Activated T-cell treated with anti-CD3 and anti-CD28 coated beads, Interleukin-2, amount 50 U/mL, for 72 hours (primary cell): ENCODE data around the gene CKAP5. TPM values are rescaled to one million over a fixed set of nuclear protein-coding genes. Genes with fewer than 3 reads are reported as not detected.
A peak's percentile ranks its signal among the peaks of the same experiment; 100 is the strongest.
"Not testable (repeated sequence)": the region's sequence is repeated elsewhere in the genome, so short reads cannot be mapped to it uniquely, and the experiment has no call there.

Experiments used
- ATAC-seq, 2 donors: fragments of 150-1000 bp; cut with Tn5 transposase; replicated peaks in 1 of 2; 2 replicates each; pipeline ENCODE4 v1.10.0; 2021; ENCODE audit warnings: moderate library complexity in 2 of 2, mild to moderate bottlenecking in 1 of 2
- DNase-seq, 2 donors: peaks; one replicate each; pipeline ENCODE4 v3.0.0; 2021 to 2022; ENCODE audit warnings: mixed read lengths in 1 of 2
- H3K27ac Mint-ChIP-seq: one replicate; pipeline ENCODE4 v1.8.0; 2022; ENCODE audit warnings: mild to moderate bottlenecking, moderate library complexity, mixed read lengths
- H3K27me3 Mint-ChIP-seq: one replicate; pipeline ENCODE4 v1.8.0; 2022; ENCODE audit warnings: low read depth, mixed read lengths
- H3K36me3 Mint-ChIP-seq, 2 donors: one replicate each; pipeline ENCODE4 v1.8.0; 2022; ENCODE audit warnings: mixed read lengths in 2 of 2, mild to moderate bottlenecking in 1 of 2; ENCODE audit not compliant: insufficient read depth in 2 of 2
- H3K4me1 Mint-ChIP-seq: one replicate; pipeline ENCODE4 v1.8.0; 2022; ENCODE audit warnings: low read depth, mixed read lengths
- H3K4me3 Mint-ChIP-seq, 2 donors: one replicate each; pipeline ENCODE4 v1.8.0; 2022; ENCODE audit warnings: mild to moderate bottlenecking in 2 of 2, mixed read lengths in 2 of 2, moderate library complexity in 2 of 2
- H3K9me3 Mint-ChIP-seq, 2 donors: one replicate each; pipeline ENCODE4 v1.8.0; 2022; ENCODE audit warnings: mixed read lengths in 2 of 2
- total RNA-seq, 2 donors: library from RNA; stranded (reverse); gene quantifications; one replicate each; pipeline ENCODE4 v1.2.3, GENCODE V29; 2022

The CKAP5 gene
- total RNA-seq, 2 donors from 2014 or later = 148 to 165 TPM

DNA sequence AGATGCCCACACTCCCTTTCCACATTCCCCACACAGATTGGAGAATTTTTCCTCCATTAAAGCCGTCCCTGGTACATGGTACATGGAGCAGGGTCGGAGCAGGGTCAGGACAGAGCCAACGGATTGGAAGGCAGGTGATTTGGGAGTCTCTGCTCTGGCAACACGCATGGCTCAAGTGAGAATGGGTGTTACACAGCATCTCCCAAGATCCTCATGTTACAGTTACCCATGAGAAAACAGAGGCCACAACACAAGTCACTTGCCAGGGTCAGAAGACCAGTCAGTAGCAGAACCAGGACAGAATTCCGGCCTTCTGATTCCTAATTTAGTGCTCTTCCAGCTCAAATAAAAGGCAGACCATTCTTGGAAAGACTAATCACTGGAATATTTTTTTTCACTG is 134.8 kb downstream of the CKAP5 start:
- no peak for ATAC-seq
- Mint-ChIP-seq H3K4me3 (no peak overlapping the region), H3K27ac (no peak overlapping the region), H3K9me3 (no peaks in the 10 kb centered on the region), H3K36me3 (peaks cover 0 to 6% of the 10 kb centered on the region in 2 donors), H3K27me3 (no peaks in the 10 kb centered on the region), H3K4me1 (peaks cover 7% of the 10 kb centered on the region)
- DNase-seq = no peak

DNA sequence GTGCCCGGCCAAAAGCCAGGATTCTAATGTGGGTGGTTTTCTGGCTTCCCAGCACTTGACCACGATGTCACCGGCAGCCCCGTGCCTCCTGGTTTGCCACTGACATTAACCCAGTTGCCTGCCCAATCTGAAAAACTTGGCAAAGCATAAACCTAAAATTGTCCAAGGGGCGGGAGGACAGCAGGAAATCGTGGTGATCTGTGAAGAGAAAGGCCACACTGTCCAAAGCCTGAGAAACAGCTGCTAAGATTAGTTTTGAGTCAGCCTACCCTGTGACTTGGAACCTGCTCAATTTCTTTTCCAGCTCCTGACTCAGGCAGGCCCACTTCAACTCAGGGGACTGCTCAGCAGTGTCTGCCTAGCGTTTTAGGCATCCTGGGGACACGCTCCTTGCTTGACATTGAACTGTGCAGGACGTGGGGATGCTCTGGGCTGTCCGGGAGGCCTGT is 135.2 kb downstream of the CKAP5 start:
- H3K36me3 Mint-ChIP-seq = peaks cover 0 to 8% of the 10 kb centered on the region in 2 donors
- H3K27ac Mint-ChIP-seq = no peak overlapping the region

DNA sequence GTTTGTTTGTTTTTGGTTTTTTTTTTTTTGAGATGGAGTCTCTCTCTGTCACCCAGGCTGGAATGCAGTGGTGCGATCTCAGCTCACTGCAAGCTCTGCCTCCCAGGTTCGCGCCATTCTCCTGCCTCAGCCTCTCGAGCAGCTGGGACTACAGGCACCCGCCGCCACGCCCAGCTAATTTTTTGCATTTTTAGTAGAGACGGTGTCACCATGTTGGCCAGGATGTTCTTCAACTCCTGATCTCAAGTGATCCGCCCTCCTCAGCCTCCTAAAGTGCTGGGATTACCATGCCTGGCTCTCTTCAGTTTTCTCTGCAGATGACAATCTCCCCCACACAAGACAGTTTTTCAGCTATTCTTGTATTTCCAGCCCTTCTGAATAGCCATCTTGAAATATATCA is 136.7 kb downstream of the CKAP5 start:
- H3K9me3 Mint-ChIP-seq, ATAC-seq, H3K36me3 Mint-ChIP-seq, H3K27ac Mint-ChIP-seq, DNase-seq, H3K27me3 Mint-ChIP-seq, H3K4me1 Mint-ChIP-seq, H3K4me3 Mint-ChIP-seq: not testable (repeated sequence)

More for the DNA sequence above, 135.2 kb downstream of the CKAP5 start:
- Mint-ChIP-seq H3K4me3 (no peak overlapping the region), H3K27me3 (no peaks in the 10 kb centered on the region), H3K9me3 (no peaks in the 10 kb centered on the region), H3K4me1 (peaks cover 7% of the 10 kb centered on the region)
- DNase-seq (no peak), ATAC-seq (peak in 1 of 2 donors; percentile 25)

DNA sequence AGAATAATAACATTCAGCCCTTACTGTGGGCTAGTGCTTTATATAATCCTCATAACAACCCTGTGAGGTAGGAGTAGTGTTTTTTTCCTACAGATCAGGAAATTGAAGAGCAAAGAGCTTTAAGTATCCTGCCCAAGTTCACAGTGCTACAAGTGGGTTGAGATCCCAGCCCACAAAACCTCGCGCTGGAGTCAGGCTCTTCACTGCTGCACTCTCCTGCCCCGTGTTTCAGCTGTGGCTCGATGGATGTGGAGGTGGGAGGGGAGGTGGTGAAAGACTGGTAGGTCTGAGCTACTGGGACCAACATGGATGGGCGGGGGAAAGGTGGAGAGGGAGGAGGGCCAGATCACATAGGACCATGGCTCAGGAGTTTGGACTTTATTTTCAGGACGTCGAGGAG is 139.2 kb downstream of the CKAP5 start:
- Mint-ChIP-seq H3K27ac (no peak overlapping the region), H3K9me3 (no peaks in the 10 kb centered on the region), H3K4me3 (no peak overlapping the region), H3K4me1 (peaks cover 10% of the 10 kb centered on the region), H3K27me3 (no peaks in the 10 kb centered on the region), H3K36me3 (peaks cover 5 to 14% of the 10 kb centered on the region in 2 donors)
- DNase-seq (no peak), ATAC-seq (no peak)

DNA sequence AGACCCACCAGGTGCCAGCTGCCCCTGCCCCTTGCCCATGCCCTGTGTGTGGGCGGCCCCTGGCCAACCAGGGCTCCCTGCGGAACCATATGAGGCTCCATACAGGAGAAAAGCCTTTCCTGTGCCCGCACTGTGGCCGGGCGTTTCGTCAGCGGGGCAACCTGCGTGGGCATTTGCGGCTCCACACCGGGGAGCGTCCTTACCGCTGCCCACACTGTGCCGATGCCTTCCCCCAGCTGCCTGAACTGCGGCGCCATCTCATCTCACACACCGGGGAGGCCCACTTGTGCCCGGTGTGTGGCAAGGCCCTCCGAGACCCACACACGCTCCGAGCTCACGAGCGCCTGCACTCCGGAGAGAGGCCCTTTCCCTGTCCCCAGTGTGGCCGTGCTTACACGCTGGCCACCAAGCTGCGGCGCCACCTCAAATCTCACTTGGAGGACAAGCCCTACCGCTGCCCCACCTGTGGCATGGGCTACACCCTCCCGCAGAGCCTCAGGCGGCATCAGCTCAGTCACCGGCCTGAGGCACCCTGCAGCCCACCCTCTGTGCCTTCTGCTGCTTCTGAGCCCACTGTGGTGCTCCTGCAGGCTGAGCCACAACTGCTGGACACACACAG is 140.9 kb downstream of the CKAP5 start:
- Mint-ChIP-seq H3K4me3 (no peak overlapping the region), H3K27me3 (no peaks in the 10 kb centered on the region), H3K36me3 (peaks cover 5 to 16% of the 10 kb centered on the region in 2 donors), H3K9me3 (no peaks in the 10 kb centered on the region), H3K4me1 (peaks cover 17% of the 10 kb centered on the region), H3K27ac (no peak overlapping the region)
- no peak for ATAC-seq
- no peak for DNase-seq

DNA sequence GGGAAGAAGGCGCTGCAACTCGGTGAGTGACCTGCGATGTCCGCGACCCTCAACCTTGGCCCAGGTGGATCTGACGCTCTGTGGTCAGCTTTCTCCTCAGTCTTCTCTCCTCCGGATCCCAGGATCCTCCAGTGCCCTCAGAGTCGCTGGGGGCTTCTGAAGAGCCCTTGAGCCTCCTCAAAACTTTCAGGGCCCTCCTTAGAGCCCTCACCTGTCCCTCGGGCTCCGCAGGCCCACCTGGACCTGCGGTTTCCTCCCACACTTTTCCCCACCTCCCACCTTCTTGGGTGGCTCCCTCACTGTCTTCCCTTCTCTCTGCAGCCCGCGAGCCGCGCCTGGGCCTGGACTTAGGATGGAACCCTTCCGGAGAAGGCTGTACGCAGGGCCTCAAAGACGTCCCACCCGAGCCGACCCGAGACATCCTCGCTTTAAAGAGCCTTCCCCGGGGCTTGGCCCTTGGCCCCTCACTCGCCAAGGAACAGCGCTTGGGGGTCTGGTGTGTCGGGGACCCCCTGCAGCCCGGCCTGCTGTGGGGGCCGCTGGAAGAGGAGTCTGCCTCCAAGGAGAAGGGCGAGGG is 144.9 kb downstream of the CKAP5 start:
- H3K9me3 Mint-ChIP-seq = no peaks in the 10 kb centered on the region
- DNase-seq = no peak
- H3K4me1 Mint-ChIP-seq = peaks cover 39% of the 10 kb centered on the region
- peak overlapping the region; percentile 96 to 99 for H3K4me3 Mint-ChIP-seq
- peaks cover 5 to 9% of the 10 kb centered on the region in 2 donors for H3K36me3 Mint-ChIP-seq
- H3K27ac Mint-ChIP-seq = peak overlapping the region; percentile 94
- ATAC-seq = no peak
- H3K27me3 Mint-ChIP-seq = no peaks in the 10 kb centered on the region

DNA sequence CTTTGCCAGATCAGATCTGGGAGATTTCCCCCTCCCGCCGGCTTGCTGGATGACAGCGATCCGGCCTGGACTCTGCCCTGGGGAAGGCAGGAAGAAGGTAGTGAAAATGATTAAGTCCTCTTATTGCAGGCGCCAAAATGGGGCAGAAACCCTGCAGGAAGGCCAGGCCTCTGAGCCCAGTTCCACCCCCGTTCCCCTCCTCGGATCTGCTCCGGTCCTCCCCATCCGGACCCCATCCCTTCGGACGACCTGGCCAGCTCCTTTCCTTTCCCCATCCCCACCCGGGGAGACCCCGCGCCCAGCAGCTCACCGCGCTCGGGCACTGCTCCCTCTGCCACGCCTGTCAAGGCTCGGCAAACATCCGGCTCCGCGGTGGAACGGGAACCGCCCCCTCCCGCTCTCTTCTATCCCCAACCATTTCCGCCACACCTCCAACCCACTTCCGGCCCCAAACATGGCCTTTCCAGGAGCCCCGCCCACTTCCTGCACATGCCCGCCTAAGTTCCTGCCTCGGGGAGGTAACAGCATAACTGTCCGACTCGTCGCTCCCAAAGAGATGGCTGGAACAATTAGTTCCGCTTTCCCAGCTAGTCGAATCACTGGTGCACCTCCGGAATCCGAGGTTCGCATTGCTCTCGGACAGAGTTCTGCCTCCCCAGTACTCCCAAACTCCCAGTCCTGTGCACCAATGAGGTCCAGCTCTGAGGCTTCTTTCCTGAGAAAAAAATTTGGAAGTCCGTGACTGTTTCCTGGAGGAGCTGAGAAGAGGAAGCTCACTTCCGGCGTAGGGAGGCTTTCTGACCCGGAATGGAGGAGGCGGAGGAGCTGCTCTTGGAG is 145.6 kb downstream of the CKAP5 start, which contains the start of the genes ARHGAP1 and ZNF408:
TSS of gene ARHGAP1 (minus strand) at position 379 of the 837 bp plus-strand sequence. CDS start 4,512 bp downstream, outside the sequence.
TSS of gene ZNF408 (plus strand) at position 791 of the 837 bp plus-strand sequence. CDS start at position 808, 17 bp downstream.
- peaks cover 39% of the 10 kb centered on the region for H3K4me1 Mint-ChIP-seq
- H3K4me3 Mint-ChIP-seq = peak within 1 kb of the TSS; percentile 96 to 99
- H3K27me3 Mint-ChIP-seq = no peaks in the 10 kb centered on the region
- peaks cover 5 to 8% of the 10 kb centered on the region in 2 donors for H3K36me3 Mint-ChIP-seq
- ATAC-seq (peak; percentile 93 to 94), DNase-seq (peak; percentile 99 to 100)
- H3K9me3 Mint-ChIP-seq = no peaks in the 10 kb centered on the region
- peak within 1 kb of the TSS; percentile 94 for H3K27ac Mint-ChIP-seq

DNA sequence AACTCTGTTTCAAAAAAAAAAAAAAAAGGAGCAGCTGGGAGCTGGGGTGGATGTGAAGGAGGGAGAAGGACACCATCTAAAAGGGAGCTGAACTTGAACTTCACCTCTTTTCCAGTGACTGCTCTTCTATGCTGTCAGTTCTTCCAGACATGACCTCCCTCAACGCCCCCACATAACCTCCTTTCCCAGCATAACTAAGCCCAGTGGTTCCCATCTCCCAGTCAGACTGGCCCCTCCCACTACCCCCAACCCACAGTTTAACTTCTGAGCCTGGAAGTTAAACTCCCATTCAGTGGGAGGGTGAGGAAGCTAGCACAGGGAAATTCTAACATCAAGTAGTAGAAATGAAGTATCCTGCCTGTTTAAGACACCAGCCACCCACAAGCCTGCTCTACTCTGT is 147.5 kb downstream of the CKAP5 start:
- Mint-ChIP-seq H3K4me3 (peak overlapping the region; percentile 96 to 99), H3K9me3 (no peaks in the 10 kb centered on the region), H3K27me3 (no peaks in the 10 kb centered on the region), H3K4me1 (peaks cover 39% of the 10 kb centered on the region), H3K27ac (no peak overlapping the region), H3K36me3 (peaks cover 5 to 10% of the 10 kb centered on the region in 2 donors)
- ATAC-seq (no peak), DNase-seq (no peak)

DNA sequence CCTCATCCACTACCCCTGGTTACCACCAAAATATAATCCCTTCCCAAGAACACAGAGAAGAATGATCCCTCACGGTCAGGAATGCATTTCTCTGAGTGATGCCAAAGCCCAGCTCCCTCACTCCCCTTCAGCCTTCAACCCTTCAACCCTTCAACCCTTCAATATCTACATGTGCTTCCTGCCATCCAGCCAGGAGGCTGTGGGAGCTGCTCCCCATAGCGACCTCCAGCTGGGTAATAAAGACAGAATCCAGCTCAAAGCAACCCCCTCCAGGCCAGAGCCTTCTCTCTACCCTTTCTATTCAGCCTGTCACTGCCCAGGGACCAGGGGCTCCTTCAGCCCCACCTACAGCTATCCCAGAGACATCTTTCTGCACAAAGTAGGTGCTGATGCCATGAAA is 148.4 kb downstream of the CKAP5 start:
- Mint-ChIP-seq H3K36me3 (peaks cover 2 to 4% of the 10 kb centered on the region in 2 donors), H3K9me3 (no peaks in the 10 kb centered on the region), H3K4me1 (peaks cover 37% of the 10 kb centered on the region), H3K27ac (peak overlapping the region; percentile 59), H3K4me3 (no peak overlapping the region), H3K27me3 (no peaks in the 10 kb centered on the region)
- no peak for DNase-seq
- ATAC-seq = no peak

DNA sequence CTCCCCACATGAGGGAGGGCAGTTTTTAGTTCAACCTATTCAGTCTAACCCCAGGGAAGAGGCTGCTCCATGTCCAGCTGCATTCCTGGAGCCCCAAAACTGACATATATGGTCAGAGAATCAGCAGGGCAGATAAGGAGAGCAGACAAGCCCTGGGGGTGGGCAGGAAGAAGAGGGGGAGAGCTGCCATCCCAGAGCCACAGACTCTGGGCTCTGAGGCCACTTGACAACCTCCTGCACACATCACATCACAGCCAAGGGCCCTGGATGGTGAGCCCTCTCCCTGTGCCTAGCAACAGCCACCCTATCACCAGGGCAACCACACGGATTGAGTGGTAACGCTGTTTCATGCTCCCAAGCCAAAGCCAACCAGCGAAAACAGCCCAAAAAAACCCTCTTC is 148.8 kb downstream of the CKAP5 start:
- Mint-ChIP-seq H3K9me3 (no peaks in the 10 kb centered on the region), H3K27ac (peak overlapping the region; percentile 59), H3K4me1 (peaks cover 33% of the 10 kb centered on the region), H3K36me3 (peaks cover 0 to 4% of the 10 kb centered on the region in 2 donors), H3K27me3 (no peaks in the 10 kb centered on the region), H3K4me3 (no peak overlapping the region)
- no peak for ATAC-seq
- no peak for DNase-seq

DNA sequence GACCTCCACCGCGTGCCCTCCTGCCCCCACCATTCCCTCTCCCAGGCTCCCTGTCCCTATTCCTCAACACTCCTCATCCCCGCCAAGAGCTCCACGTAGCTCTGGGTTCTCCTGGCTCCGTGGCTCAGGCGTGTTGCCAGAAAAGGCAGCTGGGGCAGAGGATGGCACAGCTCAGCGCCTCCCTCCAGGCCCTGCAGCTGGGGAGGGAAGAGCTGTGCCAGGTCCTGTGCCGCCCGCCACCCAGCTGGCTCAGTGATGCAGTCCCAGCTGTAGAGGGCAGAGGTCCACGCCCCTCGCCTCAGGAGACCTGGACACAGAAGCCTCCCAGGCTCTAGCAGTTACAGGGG is 149.9 kb downstream of the CKAP5 start:
- no peak overlapping the region for H3K27ac Mint-ChIP-seq
- DNase-seq = no peak
- peaks cover 22% of the 10 kb centered on the region for H3K4me1 Mint-ChIP-seq
- H3K27me3 Mint-ChIP-seq = no peaks in the 10 kb centered on the region
- no peak overlapping the region for H3K4me3 Mint-ChIP-seq
- H3K9me3 Mint-ChIP-seq = no peaks in the 10 kb centered on the region
- ATAC-seq = no peak
- H3K36me3 Mint-ChIP-seq = peaks cover 0 to 2% of the 10 kb centered on the region in 2 donors

DNA sequence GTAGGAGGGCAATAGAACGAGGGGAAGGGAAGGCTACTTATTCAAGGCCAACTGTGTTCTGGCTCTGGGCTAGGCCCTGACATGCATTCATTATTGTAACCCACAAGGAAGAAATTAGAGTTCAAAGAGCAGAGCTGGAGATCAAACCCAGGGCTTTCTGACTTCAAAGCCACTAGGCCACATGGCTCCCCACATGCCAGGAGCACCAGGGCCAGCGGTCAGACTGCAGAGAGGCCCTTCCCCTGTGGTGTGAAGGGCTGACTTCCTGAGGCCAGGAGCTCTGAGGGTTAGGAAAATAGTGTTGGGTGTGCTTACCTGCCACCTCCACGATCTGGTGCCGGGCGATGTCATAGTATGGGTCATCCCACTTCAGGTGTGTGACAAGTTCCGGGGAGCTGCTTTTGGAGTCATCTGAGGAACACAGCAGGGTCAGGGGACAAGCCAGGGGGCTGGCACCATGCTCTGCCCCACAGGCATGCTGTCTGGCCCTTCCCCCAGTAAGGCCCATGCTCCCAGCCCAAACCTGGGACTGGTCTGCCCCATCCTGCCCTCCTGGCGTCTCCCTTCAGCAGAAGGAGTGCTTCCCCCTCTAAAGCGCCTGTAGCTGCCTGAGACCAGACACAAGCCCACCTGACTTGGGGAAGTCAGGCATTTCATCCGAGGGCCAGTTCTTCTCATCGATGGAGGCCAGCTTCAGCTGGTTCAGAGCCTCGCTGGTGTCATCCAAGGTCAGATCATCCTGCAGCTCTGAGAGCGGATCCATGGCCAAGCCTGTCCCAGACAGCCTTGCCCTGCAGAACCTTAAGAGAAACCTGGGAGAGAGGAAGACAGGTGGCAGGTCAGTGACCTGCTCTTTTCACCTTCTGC is 150.5 kb downstream of the CKAP5 start:
- Mint-ChIP-seq H3K4me3 (no peak overlapping the region), H3K9me3 (no peaks in the 10 kb centered on the region), H3K4me1 (peaks cover 22% of the 10 kb centered on the region), H3K27ac (no peak overlapping the region), H3K36me3 (peaks cover 0 to 2% of the 10 kb centered on the region in 2 donors), H3K27me3 (no peaks in the 10 kb centered on the region)
- DNase-seq (no peak), ATAC-seq (no peak)
